Osteoblast (primary cell): ENCODE results near the gene TNFRSF25. TPM values are rescaled to one million over a fixed set of nuclear protein-coding genes. Genes with fewer than 3 reads are reported as not detected.

Source experiments
- DNase-seq: peaks from one replicate; pipeline ENCODE4 v3.0.0; 2011; ENCODE audit warnings: low spot score, mixed read lengths; ENCODE audit not compliant: insufficient read length; ENCODE audit errors: missing footprints
- H2AFZ ChIP-seq: 2 replicates; pipeline ENCODE4 v1.6.0; 2011; ENCODE audit warnings: mild to moderate bottlenecking, low read length
- H3K27ac ChIP-seq: 2 replicates; pipeline ENCODE4 v1.5.1; 2011; ENCODE audit warnings: mild to moderate bottlenecking, low read depth, low read length, moderate library complexity
- H3K27me3 ChIP-seq: 2 replicates; pipeline ENCODE4 v1.6.0; 2012; ENCODE audit warnings: mild to moderate bottlenecking, control low read depth, inconsistent platforms, low read length, moderate library complexity; ENCODE audit not compliant: insufficient read depth
- H3K36me3 ChIP-seq: 2 replicates; pipeline ENCODE4 v1.5.1; 2011; ENCODE audit warnings: mild to moderate bottlenecking, low read length, control low read depth, moderate library complexity; ENCODE audit not compliant: insufficient read depth
- H3K4me1 ChIP-seq: 2 replicates; pipeline ENCODE4 v1.5.1; 2011; ENCODE audit warnings: mild to moderate bottlenecking, low read length, control low read depth, moderate library complexity; ENCODE audit not compliant: insufficient read depth
- H3K4me2 ChIP-seq: 2 replicates; pipeline ENCODE4 v1.6.0; 2011; ENCODE audit warnings: mild to moderate bottlenecking, low read length; ENCODE audit not compliant: insufficient read depth
- H3K4me3 ChIP-seq: fragments of 200-600 bp; sonication (generic); 3 replicates; pipeline ENCODE4 v1.5.1; 2012; ENCODE audit warnings: mild to moderate bottlenecking, low read length, inconsistent platforms; ENCODE audit not compliant: insufficient read depth
- H3K79me2 ChIP-seq: 2 replicates; pipeline ENCODE4 v1.6.0; 2012; ENCODE audit warnings: mild to moderate bottlenecking, low read length, control low read depth, inconsistent platforms; ENCODE audit not compliant: insufficient read depth
- H3K9me3 ChIP-seq: 2 replicates; pipeline ENCODE4 v1.5.1; 2011; ENCODE audit warnings: low read depth, low read length, control low read depth
- H4K20me1 ChIP-seq: 2 replicates; pipeline ENCODE4 v1.6.0; 2012; ENCODE audit warnings: mild to moderate bottlenecking, low read length, control low read depth; ENCODE audit not compliant: insufficient read depth
- total RNA-seq: library from RNA; depleted of rRNA; stranded (reverse); fragments of >200 nt; gene quantifications from 2 replicates; pipeline ENCODE4 v1.2.3, GENCODE V29; 2012
- TF ChIP-seq, protein P1 (sequence below): IDR thresholded peaks from 2 replicates; pipeline ENCODE4 v1.5.1; 2011; ENCODE audit warnings: mild to moderate bottlenecking, low read depth, low read length, moderate library complexity; ENCODE audit errors: extremely low read depth

Gene TNFRSF25
- total RNA-seq, 1 donor, result 3.3 TPM

DNA sequence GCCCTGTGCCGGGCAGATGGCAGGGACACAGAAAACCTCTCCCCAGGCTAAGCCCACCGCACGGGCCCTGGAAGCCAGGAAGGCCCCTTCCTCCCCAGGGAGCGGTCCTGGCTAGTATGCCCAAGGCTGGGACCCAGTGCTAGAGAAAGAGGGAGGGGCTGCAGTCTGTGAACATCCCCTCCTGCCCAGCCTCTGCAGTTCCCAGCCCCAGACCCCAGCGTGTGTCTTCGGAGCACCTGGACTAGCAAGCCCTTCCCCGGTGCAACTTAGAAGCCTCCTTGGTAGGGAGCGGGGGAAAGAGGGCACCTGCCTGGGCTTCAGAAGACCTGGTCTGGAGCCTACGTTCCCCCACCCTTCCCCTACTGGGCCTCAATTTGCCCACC lies 23.4 kb upstream of the TNFRSF25 start:
- peaks cover 26% of the 10 kb centered on the region for H3K4me1 ChIP-seq
- DNase-seq, result no peak
- peaks cover 3% of the 10 kb centered on the region for H3K79me2 ChIP-seq
- H3K4me2 ChIP-seq, result peak overlapping the region; percentile 97
- TF ChIP-seq, protein P1, sequence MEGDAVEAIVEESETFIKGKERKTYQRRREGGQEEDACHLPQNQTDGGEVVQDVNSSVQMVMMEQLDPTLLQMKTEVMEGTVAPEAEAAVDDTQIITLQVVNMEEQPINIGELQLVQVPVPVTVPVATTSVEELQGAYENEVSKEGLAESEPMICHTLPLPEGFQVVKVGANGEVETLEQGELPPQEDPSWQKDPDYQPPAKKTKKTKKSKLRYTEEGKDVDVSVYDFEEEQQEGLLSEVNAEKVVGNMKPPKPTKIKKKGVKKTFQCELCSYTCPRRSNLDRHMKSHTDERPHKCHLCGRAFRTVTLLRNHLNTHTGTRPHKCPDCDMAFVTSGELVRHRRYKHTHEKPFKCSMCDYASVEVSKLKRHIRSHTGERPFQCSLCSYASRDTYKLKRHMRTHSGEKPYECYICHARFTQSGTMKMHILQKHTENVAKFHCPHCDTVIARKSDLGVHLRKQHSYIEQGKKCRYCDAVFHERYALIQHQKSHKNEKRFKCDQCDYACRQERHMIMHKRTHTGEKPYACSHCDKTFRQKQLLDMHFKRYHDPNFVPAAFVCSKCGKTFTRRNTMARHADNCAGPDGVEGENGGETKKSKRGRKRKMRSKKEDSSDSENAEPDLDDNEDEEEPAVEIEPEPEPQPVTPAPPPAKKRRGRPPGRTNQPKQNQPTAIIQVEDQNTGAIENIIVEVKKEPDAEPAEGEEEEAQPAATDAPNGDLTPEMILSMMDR, result no peak
- no peak overlapping the region for H3K4me3 ChIP-seq
- no peaks in the 10 kb centered on the region for H3K9me3 ChIP-seq
- H2AFZ ChIP-seq, result no peak overlapping the region
- H3K27ac ChIP-seq, result no peak overlapping the region
- H3K27me3 ChIP-seq, result peaks cover 3% of the 10 kb centered on the region
- peaks cover 25% of the 10 kb centered on the region for H4K20me1 ChIP-seq
- H3K36me3 ChIP-seq, result no peaks in the 10 kb centered on the region

DNA sequence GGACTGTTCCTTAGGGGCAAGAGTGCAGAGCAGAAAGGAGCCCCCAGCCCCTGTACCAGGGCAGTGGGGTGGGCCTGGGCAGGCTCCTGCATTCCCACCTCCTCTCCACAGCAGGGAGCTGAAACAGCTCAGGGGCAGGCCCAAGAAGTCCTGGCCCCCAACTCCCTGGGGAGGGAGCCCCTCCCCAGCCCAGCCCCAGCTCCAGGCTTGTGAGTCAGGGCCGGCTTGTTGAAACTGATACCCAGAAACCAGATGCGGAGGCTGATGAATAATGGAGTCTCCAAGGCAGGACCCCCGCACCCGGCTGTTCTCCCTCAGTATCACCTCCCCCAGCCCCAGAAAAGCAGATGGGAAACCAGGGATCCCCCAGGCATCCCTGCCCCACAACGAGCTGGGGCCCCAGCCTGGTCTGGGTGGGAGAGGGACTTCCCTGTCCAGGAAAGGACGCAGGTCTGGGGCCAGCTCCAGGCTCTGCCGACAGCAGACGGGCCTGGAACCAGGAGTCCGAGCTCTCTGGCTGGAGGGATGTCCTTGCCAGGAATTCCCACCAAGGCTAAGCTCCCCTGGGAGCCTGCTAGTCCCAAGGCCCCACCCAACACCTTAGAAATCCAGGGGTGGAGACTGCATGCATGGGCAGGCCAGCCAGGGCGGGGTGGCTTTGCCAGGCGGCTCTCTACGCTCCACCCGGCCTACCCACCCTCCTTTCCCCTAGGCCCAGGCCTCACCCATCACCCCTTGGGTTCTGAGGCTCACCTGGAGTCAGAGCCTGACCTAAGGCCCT lies 22.8 kb upstream of the TNFRSF25 start:
- TF ChIP-seq, protein P1, result no peak
- peaks cover 3% of the 10 kb centered on the region for H3K27me3 ChIP-seq
- H4K20me1 ChIP-seq, result peaks cover 25% of the 10 kb centered on the region
- no peak overlapping the region for H3K4me2 ChIP-seq
- no peak overlapping the region for H2AFZ ChIP-seq
- H3K27ac ChIP-seq, result no peak overlapping the region
- H3K4me3 ChIP-seq, result no peak overlapping the region
- peaks cover 3% of the 10 kb centered on the region for H3K79me2 ChIP-seq
- no peaks in the 10 kb centered on the region for H3K36me3 ChIP-seq
- H3K4me1 ChIP-seq, result peaks cover 26% of the 10 kb centered on the region
- H3K9me3 ChIP-seq, result no peaks in the 10 kb centered on the region
- no peak for DNase-seq

DNA sequence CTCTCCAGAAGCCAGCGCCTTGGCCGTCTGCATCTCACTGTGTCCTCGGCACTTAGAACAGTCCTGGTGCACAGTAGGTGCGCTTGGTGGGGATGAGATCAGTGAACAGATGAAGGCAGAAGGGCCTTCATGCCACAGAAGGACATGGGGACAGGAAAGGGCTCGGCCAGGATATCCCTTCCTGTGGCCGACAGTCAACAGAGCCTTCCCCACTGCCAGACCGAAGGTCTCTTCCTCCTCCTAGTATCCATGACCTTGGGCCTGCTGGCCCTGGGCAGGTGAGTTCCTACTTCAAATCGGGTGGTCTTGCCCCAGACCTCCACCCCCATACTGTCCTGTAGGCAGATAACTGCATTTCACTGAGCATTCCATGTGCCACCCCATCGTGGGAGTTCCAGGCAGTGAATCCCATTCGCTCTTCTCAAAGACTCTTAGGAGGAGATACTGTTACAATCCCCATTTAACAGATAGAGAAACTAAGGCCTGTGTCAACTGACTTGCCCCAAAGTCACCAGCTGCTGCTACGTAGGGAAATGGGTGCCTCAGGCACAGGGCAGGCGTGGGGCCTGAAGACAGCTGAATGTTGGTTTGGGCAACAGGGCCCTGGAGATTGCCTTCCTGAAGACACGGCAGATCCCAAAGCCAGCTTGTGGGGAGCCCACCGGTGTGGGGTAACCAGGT lies 22.0 kb upstream of the TNFRSF25 start:
- H3K27me3 ChIP-seq, result peaks cover 3% of the 10 kb centered on the region
- H3K27ac ChIP-seq, result no peak overlapping the region
- no peaks in the 10 kb centered on the region for H3K36me3 ChIP-seq
- no peak for DNase-seq
- peaks cover 25% of the 10 kb centered on the region for H4K20me1 ChIP-seq
- no peak overlapping the region for H2AFZ ChIP-seq
- no peaks in the 10 kb centered on the region for H3K9me3 ChIP-seq
- no peak overlapping the region for H3K4me2 ChIP-seq
- H3K79me2 ChIP-seq, result peaks cover 3% of the 10 kb centered on the region
- no peak overlapping the region for H3K4me3 ChIP-seq
- TF ChIP-seq, protein P1, result no peak
- H3K4me1 ChIP-seq, result peaks cover 26% of the 10 kb centered on the region

DNA sequence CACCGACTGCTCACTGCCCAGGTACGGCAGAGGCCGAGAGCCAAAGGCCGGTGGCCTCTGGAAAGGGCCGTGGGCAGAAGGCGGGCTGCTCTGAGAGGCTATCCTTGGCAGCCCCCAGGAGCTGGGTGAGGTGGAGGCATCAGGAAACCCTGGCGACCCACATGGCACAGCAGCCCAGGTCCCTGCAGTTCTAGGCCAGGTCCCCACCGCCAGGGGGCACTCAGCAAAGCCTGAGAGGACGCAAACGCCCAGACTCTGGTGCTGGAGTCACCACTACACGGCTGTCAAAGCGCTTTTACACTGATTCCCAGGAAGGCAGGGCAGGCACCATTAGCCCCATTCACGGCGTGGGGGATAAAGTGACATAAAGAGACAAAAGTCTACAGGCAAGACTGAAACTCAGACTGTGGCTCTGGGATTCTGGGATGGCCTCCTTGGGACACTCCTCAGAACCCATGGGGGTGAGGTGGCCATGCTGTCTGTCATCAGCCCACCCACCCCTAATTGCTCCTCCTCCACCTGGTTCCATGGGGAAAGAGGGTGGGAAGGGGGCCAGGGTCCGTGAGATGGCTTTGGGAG lies 20.5 kb upstream of the TNFRSF25 start:
- Histone ChIP-seq H3K27me3 (peaks cover 3% of the 10 kb centered on the region), H3K36me3 (no peaks in the 10 kb centered on the region), H3K4me3 (no peak overlapping the region), H3K4me1 (peaks cover 17% of the 10 kb centered on the region), H3K9me3 (no peaks in the 10 kb centered on the region), H2AFZ (no peak overlapping the region), H3K27ac (no peak overlapping the region), H3K79me2 (peaks cover 3% of the 10 kb centered on the region), H4K20me1 (peaks cover 30% of the 10 kb centered on the region), H3K4me2 (peak overlapping the region; percentile 63)
- peak; percentile 100 for DNase-seq
- TF ChIP-seq, protein P1, result peak; percentile 88
